Pancreas (tissue), 10 donors: ENCODE data around the gene FOXJ1. TPM values are rescaled to one million over a fixed set of nuclear protein-coding genes. Genes with fewer than 3 reads are reported as not detected.

Experiments used
- ATAC-seq, 4 donors: fragments of 200-7000 bp; cut with Tn5 transposase; one replicate each; pipeline versions ENCODE4 v1.8.0 to v1.9.1; 2020; ENCODE audit warnings: mild to moderate bottlenecking in 4 of 4, moderate library complexity in 4 of 4
- DNase-seq, 6 donors: peaks; one replicate each; pipeline ENCODE4 v3.0.0-alpha.2; 2020
- FAIRE-seq: peaks from 2 replicates; lab custom pipeline; 2012; peaks lifted over from hg19 to GRCh38; lab: Jason Lieb, UNC
- H3K27ac ChIP-seq, 4 donors: fragments of 200-600 bp; sonication (generic); 1 replicate in 3 of 4; 2 replicates in 1 of 4; pipeline versions ENCODE4 v1.5.0 to v1.8.0; 2020
- H3K27me3 ChIP-seq, 4 donors: fragments of 200-600 bp; one replicate each; pipeline ENCODE4 v1.8.0; 2021
- H3K36me3 ChIP-seq, 3 donors: fragments of 200-600 bp; sonication (generic) in 1 of 3; one replicate each; pipeline versions ENCODE4 v1.5.0 to v1.8.0; 2020 to 2021
- H3K4me1 ChIP-seq, 3 donors: fragments of 200-600 bp; one replicate each; pipeline ENCODE4 v1.8.0; 2021
- H3K4me3 ChIP-seq, 4 donors: fragments of 200-600 bp; sonication (generic) in 2 of 4; one replicate each; pipeline versions ENCODE4 v1.5.0 to v1.8.0; 2020 to 2021
- H3K9me3 ChIP-seq, 4 donors: fragments of 200-600 bp; one replicate each; pipeline ENCODE4 v1.8.0; 2021
- WGBS, 2 donors: extraction: QIAGEN DNeasy Blood & Tissue Kit; methylation state at CpG; one replicate each; pipeline ENCODE4 v1.1.7; 2013; 5-methylcytosine and 5-hydroxymethylcytosine counted together
- intact Hi-C, 3 donors: fragments of 100-400 bp; cut with DNase I; formaldehyde crosslinking; loops; one replicate each; pipeline versions ENCODE4 v1.11.1 to v1.14.2; 2022
- polyA plus RNA-seq, 2 donors: library from polyadenylated mRNA; stranded (reverse); fragments of 200-250 nt; gene quantifications; one replicate each; pipeline ENCODE4 v1.2.3, GENCODE V29; 2013
- total RNA-seq, 6 donors: library from RNA; stranded (reverse); fragmentation: NEBNext Ultra II Directional in 4 of 6; extraction: Animal tissue kit (Norgen Biotek cat#: 25700) in 4 of 6; gene quantifications; one replicate each; pipeline versions ENCODE4 v1.2.1 to v1.2.4, GENCODE V29; 2021 to 2023
- TF ChIP-seq, protein P1 (sequence below), 4 donors: fragments of 200-600 bp; sonication (generic) in 3 of 4; IDR thresholded peaks; one replicate each; pipeline versions ENCODE4 v1.5.0 to v1.8.0; 2021; ENCODE audit warnings: antibody characterized with exemption in 4 of 4
- donor health status: healthy with polysubstance abuse.
- donor health status: DM: no; HTN: no; CAD: no; lungs with moderate emphysema.
- donor health status: DM: no; HTN: no; CAD: no.
- donor health status: control.
- donor health status: control.
- donor health status: Bipolar disorder and iron deficiency.
- donor health status: DM: yes; HTN: yes; CAD: no.
- donor health status: DM: no; HTN: no; CAD: no.
- donor health status: DM: no; HTN: no; CAD: no.
- donor health status: DM: yes; HTN: yes; CAD: no.

Gene FOXJ1
- total and polyA plus RNA-seq, 8 donors: 0.14 to 5.7 (median 0.64) TPM

GRCh38 chr17:76160896-76161528 is 20.0 kb upstream of the FOXJ1 start:
- Histone ChIP-seq H3K4me3 (no peak overlapping the region), H3K36me3 (no peaks in the 10 kb centered on the region), H3K9me3 (no peaks in the 10 kb centered on the region), H3K4me1 (no peaks in the 10 kb centered on the region), H3K27me3 (no peaks in the 10 kb centered on the region), H3K27ac (no peak overlapping the region)
- 66 to 67% methylated on average over 8 of the region's 8 CpGs for WGBS, 2 donors
- intact Hi-C loops: no loop called here
- no peak for FAIRE-seq
- TF ChIP-seq, protein P1, sequence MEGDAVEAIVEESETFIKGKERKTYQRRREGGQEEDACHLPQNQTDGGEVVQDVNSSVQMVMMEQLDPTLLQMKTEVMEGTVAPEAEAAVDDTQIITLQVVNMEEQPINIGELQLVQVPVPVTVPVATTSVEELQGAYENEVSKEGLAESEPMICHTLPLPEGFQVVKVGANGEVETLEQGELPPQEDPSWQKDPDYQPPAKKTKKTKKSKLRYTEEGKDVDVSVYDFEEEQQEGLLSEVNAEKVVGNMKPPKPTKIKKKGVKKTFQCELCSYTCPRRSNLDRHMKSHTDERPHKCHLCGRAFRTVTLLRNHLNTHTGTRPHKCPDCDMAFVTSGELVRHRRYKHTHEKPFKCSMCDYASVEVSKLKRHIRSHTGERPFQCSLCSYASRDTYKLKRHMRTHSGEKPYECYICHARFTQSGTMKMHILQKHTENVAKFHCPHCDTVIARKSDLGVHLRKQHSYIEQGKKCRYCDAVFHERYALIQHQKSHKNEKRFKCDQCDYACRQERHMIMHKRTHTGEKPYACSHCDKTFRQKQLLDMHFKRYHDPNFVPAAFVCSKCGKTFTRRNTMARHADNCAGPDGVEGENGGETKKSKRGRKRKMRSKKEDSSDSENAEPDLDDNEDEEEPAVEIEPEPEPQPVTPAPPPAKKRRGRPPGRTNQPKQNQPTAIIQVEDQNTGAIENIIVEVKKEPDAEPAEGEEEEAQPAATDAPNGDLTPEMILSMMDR (IDR thresholded peaks at IDR 0.05): no peak
- peak in 1 of 4 donors; percentile 31 for ATAC-seq
- DNase-seq: no peak

DNA sequence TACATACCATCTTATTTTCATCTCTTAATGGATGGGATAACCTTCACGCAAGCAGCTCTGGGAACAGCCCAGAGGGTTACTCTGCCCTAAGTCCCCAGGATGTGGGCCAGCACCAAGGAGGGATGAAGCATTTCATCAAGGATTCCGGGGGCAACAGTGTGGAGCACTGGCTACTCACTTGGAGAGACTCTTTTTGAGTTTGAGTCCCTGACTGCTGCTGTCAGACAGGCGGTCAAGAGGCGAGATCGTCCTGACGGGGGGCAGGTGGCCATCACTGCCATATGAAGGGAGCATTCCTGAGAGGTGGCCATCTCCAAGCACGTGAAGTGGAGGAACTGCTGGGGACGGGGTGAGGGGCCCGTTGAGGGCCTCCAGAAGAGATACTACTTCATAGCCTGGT is 18.1 kb upstream of the FOXJ1 start:
- intact Hi-C loops: no loop called here
- Histone ChIP-seq H3K4me1 (no peaks in the 10 kb centered on the region), H3K27me3 (no peaks in the 10 kb centered on the region), H3K9me3 (no peaks in the 10 kb centered on the region), H3K27ac (no peak overlapping the region), H3K4me3 (no peak overlapping the region), H3K36me3 (no peaks in the 10 kb centered on the region)
- no peak for ATAC-seq
- TF ChIP-seq, protein P1 (IDR thresholded peaks at IDR 0.05): no peak
- no peak for DNase-seq
- no peak for FAIRE-seq
- WGBS, 2 donors: 75 to 84% methylated on average over 9 of the region's 9 CpGs

GRCh38 chr17:76157759-76158158 is 16.7 kb upstream of the FOXJ1 start:
- no peak for FAIRE-seq
- ATAC-seq: no peak
- intact Hi-C loops: no loop called here
- TF ChIP-seq, protein P1 (IDR thresholded peaks at IDR 0.05): no peak
- H3K9me3 ChIP-seq: no peaks in the 10 kb centered on the region
- no peaks in the 10 kb centered on the region for H3K4me1 ChIP-seq
- no peaks in the 10 kb centered on the region for H3K27me3 ChIP-seq
- no peak for DNase-seq
- H3K4me3 ChIP-seq: no peak overlapping the region
- no peak overlapping the region for H3K27ac ChIP-seq
- 79 to 83% methylated on average over 5 of the region's 5 CpGs for WGBS, 2 donors
- H3K36me3 ChIP-seq: no peaks in the 10 kb centered on the region

DNA sequence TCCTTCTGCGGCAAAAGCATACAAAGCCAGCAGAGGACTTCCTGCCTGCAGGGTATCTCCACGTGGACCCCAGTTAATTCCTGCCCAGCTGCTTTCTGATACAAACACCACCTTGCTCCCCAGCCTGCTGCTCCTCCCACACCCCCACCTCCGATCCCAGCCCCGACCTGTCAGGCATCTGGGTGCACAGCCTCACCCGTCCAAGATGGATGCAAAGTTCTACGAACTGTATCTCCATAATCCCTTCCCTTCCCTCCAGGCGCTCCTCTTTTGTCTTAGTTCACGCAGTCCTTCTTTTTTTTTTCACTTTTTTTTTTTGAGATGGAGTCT is 15.6 kb upstream of the FOXJ1 start:
- TF ChIP-seq, protein P1 (IDR thresholded peaks at IDR 0.05): no peak
- no peak for ATAC-seq
- Histone ChIP-seq H3K27ac (no peak overlapping the region), H3K4me3 (no peak overlapping the region), H3K36me3 (no peaks in the 10 kb centered on the region), H3K27me3 (no peaks in the 10 kb centered on the region), H3K4me1 (no peaks in the 10 kb centered on the region), H3K9me3 (no peaks in the 10 kb centered on the region)
- WGBS, 2 donors: 79 to 83% methylated on average over 8 of the region's 8 CpGs
- no peak for DNase-seq
- intact Hi-C loops: no loop called here
- FAIRE-seq: no peak

DNA sequence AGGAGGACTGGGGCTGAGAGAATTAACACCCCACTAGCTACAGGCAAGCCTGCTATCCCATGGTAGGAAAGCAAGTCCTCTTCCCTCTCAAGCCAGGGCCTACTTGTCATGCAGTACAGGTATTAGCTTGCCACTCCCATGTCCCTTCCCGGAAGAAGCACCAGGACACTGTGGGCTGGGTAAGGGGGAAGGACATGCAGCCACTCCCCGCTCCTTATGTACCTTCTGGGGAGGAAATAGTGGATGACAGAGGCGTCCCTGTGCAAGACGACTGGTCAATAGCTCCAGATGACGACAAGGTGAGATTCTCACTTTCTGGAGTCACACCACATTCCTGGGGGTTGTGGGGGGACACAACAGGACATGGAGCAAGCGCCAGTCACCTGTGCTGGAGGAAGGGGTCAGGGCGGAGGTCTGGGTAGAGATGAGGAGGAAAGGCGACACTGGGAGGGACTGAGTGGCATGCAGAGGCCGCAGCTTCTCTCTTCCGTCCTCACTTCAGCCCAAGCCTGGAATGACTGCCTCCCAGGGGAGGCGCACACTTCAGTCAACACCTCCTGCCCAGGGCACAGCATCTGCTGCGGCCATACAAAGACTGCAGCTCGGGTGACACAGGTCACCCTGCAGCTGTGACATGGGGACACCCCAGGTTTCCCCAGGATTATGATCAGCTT is 15.1 kb upstream of the FOXJ1 start:
- DNase-seq (no peak), ATAC-seq (peak in 2 of 4 donors; percentile 8 to 17), FAIRE-seq (no peak)
- 76 to 79% methylated on average over 13 of the region's 13 CpGs for WGBS, 2 donors
- intact Hi-C loops: no loop called here
- Histone ChIP-seq H3K4me3 (no peak overlapping the region), H3K27me3 (no peaks in the 10 kb centered on the region), H3K36me3 (no peaks in the 10 kb centered on the region), H3K9me3 (no peaks in the 10 kb centered on the region), H3K27ac (no peak overlapping the region), H3K4me1 (no peaks in the 10 kb centered on the region)
- TF ChIP-seq, protein P1 (IDR thresholded peaks at IDR 0.05): no peak
